ENCODE results near the gene COLGALT1.

DNA sequence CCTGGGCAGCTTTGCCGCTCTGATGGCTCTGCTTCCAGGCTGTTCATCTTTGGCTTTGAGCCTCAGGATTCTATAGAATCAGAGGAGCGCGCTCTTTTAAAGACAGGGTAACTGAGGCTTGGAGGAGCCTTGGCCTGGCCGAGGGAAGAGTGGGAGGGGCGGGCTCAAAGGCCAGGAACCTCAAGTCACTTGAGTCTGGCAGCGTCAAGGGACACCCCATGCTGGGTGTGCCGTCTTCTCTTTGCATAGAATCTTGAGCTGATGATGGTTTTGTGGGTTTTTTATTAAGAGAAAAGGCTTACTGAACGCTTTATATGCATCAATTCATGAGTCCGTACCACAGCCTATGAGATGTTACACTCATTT lies 42.9 kb upstream of the COLGALT1 start:
- TF ChIP-seq GATA2 (IDR thresholded peaks at IDR 0.05; ENCODE audit: low read depth, low read length) (no peak), GATA3 (IDR thresholded peaks at IDR 0.05; ENCODE audit: low read depth, low read length) (no peak)
